Measurements from ENCODE around the gene BTBD10.

The BTBD10 gene

GRCh38 chr11:13373216-13373615 lies 89.8 kb downstream of the BTBD10 start:
- DNase-seq, result no peak

- DNase-seq, result no peak
Measured at GRCh38 chr11:13368041-13368446, 95.0 kb downstream of the BTBD10 start.

DNA sequence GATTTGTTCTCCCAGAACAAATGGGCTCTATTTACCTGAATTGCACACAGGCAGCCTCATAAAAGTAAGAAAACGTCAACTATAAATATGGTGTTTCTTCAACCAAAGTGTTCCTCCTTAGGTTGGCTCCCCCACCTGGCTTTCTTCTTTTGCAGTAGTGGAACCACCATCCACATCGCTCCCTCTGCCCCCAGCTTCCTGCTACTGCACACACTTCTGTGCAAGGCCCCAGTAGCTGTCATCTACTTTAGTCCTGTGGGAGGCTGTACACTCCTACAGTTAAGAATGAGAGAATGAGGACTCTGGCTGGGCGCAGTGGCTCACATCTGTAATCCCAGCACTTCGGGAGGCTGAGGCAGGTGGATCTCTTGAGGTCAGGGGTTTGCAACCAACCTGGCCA lies 95.9 kb downstream of the BTBD10 start:
- DNase-seq, result no peak

DNA sequence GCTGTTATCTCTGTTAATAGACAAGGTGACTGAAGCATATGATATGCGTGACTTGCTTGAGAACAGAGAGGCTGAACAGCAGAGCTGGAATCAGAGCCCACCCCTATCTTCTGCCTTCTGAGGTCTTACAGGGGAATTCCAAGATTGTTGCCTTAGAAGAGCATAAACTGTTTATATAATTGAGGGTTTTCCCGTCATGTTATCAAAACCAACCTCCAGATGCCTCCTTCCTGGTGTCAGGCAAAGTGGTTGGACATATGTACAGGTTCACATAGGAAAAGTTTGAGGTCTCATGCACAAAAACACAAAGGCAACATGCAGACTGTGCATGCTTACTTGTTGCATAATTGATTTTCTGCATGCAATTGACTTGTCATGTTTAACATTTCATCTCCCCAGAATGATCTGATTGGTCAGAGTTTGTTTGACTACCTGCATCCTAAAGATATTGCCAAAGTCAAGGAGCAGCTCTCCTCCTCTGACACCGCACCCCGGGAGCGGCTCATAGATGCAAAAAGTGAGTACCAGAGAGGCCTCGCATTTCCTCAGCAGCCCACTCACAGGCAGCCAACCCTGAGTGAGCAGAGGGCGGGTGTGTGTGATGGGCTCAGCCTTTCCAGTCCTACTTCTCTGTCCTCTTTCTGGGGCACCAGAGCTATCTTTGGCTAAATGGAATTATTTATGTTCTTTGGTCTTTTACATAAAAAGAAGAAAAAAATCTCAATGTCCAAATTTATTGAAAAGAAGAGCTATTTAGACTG lies 96.6 kb downstream of the BTBD10 start:
- no peak for DNase-seq

DNA sequence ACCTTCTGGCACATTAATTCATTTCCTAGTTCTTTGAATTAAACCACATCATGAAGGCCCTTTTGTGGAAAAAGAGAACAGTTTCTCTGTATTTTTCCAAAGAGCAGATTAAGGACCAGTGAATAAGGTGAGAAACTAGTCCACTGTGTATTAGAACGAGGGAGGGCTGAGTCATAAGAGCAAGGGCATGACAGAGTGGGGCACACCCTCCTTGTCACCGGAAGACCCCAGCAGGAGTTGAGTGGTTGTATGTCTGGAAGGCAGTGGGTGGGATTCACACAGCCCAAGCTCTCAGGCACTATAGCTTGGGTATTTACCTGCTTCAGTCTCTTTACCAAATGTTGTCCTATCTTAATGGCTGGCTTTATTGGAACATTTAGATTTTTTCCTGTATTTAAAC lies 98.6 kb downstream of the BTBD10 start:
- DNase-seq, result no peak

GRCh38 chr11:13362596-13363109 lies 100.4 kb downstream of the BTBD10 start:
- no peak for DNase-seq

GRCh38 chr11:13358596-13359270 lies 104.3 kb downstream of the BTBD10 start:
- no peak for DNase-seq

DNA sequence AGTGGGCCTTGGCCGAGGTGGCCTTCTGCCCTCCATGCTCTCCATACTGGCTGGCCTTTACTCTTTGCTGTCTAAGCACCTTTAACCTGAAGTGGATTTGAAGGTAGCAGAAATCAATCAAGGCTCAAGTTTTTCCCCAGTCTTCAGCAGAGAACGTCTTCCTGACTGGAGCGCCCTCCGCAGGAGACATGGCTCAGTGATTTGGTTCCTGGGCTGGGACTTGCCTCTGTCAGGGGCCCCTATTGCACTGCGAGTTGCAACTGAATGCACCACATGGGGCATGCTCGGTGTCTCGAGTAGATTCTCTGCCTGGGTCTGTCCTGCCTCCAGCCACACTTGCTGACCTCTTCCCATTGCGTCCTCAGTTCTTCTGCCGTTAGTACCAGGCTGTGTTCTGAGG lies 105.8 kb downstream of the BTBD10 start:
- DNase-seq, result no peak

DNA sequence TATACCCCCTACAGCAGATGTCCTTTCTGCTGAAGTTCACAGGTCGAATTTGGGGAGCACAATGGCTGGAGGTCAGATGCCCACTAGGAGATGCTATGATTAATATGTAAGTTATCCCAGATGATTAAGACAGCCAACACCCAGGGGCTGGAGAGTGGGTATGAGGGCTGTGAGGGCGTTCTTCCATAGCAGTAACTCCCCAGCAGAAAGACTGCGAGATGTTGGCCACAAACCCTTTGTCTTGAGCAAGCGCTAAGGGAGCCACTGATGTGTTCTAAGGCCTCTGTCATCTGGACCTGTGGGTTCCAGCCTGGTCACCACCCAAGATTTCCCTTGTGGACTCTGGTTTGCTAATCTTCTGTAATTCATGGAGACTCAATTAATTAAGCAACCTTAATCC lies 107.8 kb downstream of the BTBD10 start:
- DNase-seq, result no peak

DNA sequence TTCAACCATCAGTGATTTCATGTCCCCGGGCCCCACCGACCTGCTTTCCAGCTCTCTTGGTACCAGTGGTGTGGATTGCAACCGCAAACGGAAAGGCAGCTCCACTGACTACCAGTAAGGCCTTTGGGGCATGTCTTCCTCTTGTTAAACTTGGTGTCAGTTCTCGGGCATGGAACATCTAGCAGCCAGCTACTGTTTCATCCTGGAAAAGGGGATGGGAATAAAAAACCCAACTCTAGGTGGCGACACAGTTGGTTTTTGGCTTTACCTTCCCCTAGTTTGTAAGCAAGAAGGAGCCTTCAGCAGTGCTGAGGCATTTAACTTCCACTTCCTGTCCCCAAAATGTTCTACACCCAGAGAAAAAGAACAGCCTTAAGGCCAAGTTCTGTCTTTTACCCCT lies 108.7 kb downstream of the BTBD10 start:
- no peak for DNase-seq

- no peak for DNase-seq
Measured at GRCh38 chr11:13352711-13353110, 110.3 kb downstream of the BTBD10 start.

GRCh38 chr11:13349581-13349980 lies 113.4 kb downstream of the BTBD10 start:
- DNase-seq, result no peak

DNA sequence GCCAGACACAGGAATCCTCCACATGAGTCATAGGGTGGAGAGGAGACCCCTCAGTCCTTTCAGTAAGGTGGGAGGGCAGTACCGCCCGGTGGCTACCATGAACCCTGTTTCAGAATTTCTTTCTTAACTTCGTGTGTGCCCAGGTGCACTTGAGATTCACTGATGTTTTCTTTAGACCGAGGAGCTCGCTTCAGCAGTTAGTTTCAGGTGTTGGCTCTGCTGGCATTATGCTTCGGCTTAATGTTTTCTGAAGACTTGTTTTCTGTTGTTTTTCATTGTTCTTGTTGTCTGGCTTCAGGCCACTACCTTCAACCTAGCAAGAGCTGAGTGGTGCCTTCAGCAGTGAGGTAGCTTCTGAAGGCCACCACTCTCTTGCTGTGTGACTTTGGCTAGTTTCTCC lies 114.0 kb downstream of the BTBD10 start:
- DNase-seq, result no peak

- no peak for DNase-seq
Measured at GRCh38 chr11:13348305-13348704, 114.7 kb downstream of the BTBD10 start.

GRCh38 chr11:13347901-13348300 lies 115.1 kb downstream of the BTBD10 start:
- no peak for DNase-seq

- no peak for DNase-seq
Measured at GRCh38 chr11:13346470-13346869, 116.6 kb downstream of the BTBD10 start.

- DNase-seq, result no peak
Measured at GRCh38 chr11:13344818-13345217, 118.2 kb downstream of the BTBD10 start.

DNA sequence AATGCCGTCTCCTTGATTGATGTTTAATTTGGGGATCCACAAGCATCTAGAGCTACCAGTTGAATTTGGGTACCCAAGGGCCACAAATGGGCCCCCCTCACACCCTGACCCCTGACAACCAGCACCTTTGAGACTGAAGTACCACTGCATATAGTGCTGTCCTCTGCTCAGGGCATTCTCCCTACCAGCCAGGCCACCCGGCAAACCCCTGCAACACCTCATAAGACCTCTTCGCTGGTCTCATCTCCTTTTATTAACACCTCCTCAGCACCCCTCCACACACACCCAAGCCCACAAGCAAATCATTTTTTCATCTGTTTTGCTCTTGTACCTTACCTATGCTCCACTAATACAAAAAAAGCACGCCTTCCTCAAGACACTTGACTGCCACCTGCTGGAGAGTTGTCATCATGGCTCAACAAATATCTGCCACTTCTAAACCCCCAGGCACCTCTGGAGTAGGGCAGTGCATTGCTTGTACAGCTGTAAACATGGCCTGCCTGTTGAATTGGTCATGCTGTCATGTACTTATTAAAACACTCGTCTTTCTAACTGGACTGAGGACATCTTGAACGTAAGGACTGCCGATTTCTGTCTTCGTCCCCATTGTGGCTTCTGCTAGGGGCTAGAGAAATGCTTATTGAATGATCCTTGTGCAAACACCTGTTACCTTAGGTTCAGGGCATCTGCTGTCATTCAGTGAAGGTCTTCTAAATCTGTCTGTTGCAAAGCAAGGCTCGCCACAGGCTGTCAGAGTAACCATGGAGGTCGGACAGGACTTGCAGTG lies 118.9 kb downstream of the BTBD10 start:
- peak; percentile 79 for DNase-seq

DNA sequence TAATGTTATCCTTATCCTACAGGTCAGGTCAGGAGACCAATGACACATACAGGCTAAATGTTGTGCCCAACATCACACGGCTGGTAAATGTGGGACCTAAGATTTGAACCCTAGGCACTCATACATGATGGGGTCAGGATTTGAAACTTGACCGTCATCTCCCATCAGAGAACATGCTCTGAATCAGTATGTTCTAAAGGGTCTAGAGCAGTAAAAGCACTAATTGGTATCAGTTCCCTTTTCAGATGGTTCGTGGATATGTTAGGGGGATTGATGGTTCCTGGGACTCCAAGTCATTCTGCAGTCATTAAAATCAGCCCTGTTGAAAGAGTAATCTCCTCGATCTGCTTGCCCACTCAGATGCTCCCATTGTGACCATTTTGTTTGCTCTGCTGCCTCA lies 120.0 kb downstream of the BTBD10 start:
- no peak for DNase-seq

- DNase-seq, result no peak
Measured at GRCh38 chr11:13341026-13341425, 122.0 kb downstream of the BTBD10 start.

DNA sequence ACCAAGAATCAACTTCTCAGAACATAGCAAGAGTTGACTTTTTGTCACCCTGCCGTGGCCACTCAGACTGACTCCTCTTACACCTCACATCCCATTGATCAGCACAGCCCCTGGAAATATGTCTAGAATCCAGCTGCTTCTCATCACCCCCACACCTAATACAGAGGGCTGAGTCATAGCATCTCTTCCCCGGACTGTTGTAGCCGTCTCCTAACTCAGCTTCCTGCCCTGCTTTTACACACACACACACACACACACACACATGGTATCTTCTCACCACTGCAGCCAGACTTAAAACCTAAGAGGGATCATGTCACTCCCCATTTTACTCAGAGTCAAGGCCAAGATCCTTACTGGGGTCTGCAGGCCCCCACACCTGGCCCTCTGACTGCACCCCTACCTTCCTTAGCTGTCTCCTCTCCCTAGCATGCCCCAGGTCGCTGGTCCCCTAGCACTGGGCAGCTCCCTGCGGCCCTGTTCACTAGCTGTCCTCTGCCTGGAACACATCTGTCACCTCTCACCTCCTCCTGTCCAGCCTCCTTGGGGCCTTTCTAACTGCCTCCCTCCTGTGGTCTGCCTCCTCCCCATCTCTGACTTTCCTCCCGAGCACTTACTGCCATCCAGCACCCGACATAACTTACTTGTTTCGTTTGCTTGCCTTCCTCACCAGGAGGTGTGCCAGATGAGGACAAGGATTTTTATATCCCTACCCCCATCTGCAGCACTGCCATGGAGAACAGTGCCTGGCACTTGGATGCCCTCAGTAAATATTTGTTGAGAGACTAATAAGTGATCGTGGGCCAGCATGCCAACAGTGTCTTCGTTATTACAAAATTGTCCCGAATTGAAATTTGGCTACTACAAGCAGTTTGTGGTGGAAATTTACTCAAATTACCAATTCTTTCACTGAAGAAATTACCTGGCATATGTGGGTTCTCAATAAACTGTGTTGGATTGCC lies 123.5 kb downstream of the BTBD10 start:
- DNase-seq, result no peak

- no peak for DNase-seq
Measured at GRCh38 chr11:13338427-13339069, 124.5 kb downstream of the BTBD10 start.

Measured in NCI-H1436 (cell line).